Measurements from ENCODE around the gene PRR19. TPM values are rescaled to one million over a fixed set of nuclear protein-coding genes. Genes with fewer than 3 reads are reported as not detected.
A peak's percentile ranks its signal among the peaks of the same experiment; 100 is the strongest.
"Not testable (repeated sequence)": the region's sequence is repeated elsewhere in the genome, so short reads cannot be mapped to it uniquely, and the experiment has no call there.

PRR19 gene
- total RNA-seq, 2 experiments from 2014 or later, result 0.89 to 1.1 TPM

DNA sequence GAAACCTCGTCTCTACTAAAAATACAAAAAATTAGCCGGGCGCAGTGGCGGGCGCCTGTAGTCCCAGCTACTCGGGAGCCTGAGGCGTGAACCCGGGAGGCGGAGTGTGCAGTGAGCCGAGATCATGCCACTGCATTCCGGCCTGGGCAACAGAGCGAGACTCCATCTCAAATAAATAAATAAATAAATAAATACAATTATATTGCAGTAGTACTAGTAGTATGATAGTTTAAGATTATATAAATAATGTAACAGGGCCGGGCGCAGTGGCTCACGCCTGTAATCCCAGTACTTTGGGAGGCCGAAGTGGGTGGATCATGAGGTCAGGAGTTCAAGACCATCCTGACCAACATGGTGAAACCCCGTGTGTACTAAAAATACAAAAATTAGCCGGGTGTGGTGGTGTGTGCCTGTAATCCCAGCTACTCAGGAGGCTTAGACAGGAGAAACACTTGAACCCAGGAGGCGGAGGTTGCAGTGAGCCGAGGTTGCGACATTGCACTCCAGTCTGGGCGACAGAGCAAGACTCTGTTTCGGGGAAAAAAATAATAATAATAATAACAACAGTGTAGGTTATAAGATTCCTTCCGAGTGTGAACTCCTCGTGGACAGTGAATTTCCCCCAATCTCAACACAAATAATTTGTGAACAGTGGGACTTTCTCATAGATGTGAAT lies 34.9 kb upstream of the PRR19 start:
- peaks cover 32% of the 10 kb centered on the region for H3K4me1 Mint-ChIP-seq
- not testable (repeated sequence) for H3K27ac Mint-ChIP-seq; DNase-seq; H3K27me3 Mint-ChIP-seq; H3K4me3 Mint-ChIP-seq; H3K9me3 Mint-ChIP-seq (ENCODE audit: low read depth); H3K36me3 Mint-ChIP-seq; ATAC-seq
- CTCF ChIA-PET, result interaction anchor here (1.2 to 2.2 kb wide), 3 partner anchors 12 to 22 kb away, joined by 3 to 10 read pairs (median 6); no protein-coding TSS in a partner anchor

GRCh38 chr19:42267644-42268141 lies 34.2 kb upstream of the PRR19 start:
- DNase-seq (no peak), ATAC-seq (no peak)
- CTCF ChIA-PET, result interaction anchor here (2.0 to 2.2 kb wide), 2 partner anchors 12 to 23 kb away, joined by 6 to 10 read pairs; no protein-coding TSS in a partner anchor
- Mint-ChIP-seq H3K9me3 (ENCODE audit: low read depth) (no peaks in the 10 kb centered on the region), H3K27ac (no peak overlapping the region), H3K4me3 (no peak overlapping the region), H3K4me1 (peaks cover 27% of the 10 kb centered on the region), H3K36me3 (peaks cover 4% of the 10 kb centered on the region), H3K27me3 (no peaks in the 10 kb centered on the region)

DNA sequence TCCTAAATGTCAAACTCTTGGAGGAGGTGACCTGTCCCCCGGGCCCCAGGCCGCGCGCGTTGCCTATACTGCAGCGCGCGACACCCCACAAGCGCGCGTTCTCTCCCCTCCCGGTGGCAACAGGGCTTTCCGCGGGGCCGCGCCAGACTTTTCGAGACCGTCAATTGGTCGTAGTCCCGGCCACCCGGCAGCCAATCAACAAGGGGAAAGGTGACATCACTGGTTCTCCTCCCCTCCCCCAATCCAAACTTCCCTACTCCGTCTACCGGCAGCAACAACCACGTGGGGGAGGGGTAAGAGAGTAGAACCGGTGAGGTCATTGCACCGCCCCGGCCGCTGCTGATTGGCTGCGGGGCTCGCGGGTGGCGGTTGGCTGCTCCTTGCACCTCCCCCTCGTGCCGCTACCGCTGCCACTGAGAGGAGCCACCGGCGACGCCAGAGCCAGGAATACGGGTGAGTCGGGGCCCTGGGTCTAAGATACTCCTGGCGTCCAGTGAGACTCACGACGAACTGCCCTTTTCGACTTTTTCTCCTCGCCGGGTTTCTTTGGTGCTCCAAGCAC lies 33.7 kb upstream of the PRR19 start:
- CTCF ChIA-PET, result interaction anchor here (2.2 kb wide), 1 partner anchor 11 kb away, joined by 10 read pairs; no protein-coding TSS in a partner anchor
- Mint-ChIP-seq H3K4me3 (no peak overlapping the region), H3K4me1 (peaks cover 27% of the 10 kb centered on the region), H3K27me3 (no peaks in the 10 kb centered on the region), H3K27ac (no peak overlapping the region), H3K36me3 (peaks cover 6% of the 10 kb centered on the region), H3K9me3 (ENCODE audit: low read depth) (no peaks in the 10 kb centered on the region)
- ATAC-seq (peak; percentile 71), DNase-seq (peak; percentile 100)

DNA sequence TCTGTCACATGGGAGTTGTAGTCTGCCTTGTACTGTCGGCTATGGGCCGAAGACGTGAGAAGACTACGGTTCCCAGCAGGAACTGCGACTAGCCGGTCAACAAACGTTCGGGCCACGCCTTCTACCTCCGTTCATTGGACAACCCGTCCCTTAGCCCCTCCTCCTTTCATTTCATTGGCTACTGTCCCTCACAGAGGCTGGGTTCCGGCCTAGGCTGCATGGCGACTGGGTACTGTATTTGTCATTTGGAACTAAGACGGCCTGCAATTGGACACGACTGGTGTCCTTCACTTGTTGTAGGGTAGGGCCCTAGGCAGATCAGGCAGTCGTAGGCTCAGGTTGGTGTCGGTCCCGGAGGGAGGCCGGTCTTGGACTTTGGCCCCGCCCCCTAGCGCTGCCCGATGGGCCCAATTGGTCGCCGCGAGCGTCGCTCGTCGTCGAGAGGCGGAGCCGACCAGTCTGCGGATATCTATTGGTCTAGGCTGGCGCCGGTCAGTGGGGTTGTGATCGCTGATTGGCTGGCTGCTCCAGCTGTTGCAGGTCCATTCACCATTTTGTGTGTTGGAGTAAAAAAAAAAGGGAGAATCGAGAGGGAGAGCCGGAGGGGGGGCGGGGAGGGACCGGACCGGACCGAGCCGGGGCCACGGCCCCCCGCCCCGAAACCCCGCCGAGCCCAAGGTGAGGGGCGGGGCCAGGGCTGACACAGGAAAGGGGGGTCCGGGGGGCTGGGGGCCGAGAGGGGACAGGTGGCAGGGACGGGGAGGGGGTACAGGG lies 33.0 kb upstream of the PRR19 start, which contains the start of gene CIC:
Gene CIC (plus strand): TSS at position 549 of the 774 bp plus-strand sequence. CDS start 2,532 bp downstream, outside the sequence.
- Mint-ChIP-seq H3K4me1 (peaks cover 27% of the 10 kb centered on the region), H3K4me3 (no peak within 1 kb of the TSS), H3K27me3 (no peaks in the 10 kb centered on the region), H3K9me3 (ENCODE audit: low read depth) (no peaks in the 10 kb centered on the region), H3K27ac (peak within 1 kb of the TSS; percentile 99), H3K36me3 (peaks cover 9% of the 10 kb centered on the region)
- CTCF ChIA-PET, result interaction anchor here (1.6 to 3.2 kb wide), 4 partner anchors 11 to 26 kb away, joined by 3 to 44 read pairs (median 14); partner anchors contain the start of gene GSK3A
- ATAC-seq, result peak; percentile 85
- peak; percentile 100 for DNase-seq

DNA sequence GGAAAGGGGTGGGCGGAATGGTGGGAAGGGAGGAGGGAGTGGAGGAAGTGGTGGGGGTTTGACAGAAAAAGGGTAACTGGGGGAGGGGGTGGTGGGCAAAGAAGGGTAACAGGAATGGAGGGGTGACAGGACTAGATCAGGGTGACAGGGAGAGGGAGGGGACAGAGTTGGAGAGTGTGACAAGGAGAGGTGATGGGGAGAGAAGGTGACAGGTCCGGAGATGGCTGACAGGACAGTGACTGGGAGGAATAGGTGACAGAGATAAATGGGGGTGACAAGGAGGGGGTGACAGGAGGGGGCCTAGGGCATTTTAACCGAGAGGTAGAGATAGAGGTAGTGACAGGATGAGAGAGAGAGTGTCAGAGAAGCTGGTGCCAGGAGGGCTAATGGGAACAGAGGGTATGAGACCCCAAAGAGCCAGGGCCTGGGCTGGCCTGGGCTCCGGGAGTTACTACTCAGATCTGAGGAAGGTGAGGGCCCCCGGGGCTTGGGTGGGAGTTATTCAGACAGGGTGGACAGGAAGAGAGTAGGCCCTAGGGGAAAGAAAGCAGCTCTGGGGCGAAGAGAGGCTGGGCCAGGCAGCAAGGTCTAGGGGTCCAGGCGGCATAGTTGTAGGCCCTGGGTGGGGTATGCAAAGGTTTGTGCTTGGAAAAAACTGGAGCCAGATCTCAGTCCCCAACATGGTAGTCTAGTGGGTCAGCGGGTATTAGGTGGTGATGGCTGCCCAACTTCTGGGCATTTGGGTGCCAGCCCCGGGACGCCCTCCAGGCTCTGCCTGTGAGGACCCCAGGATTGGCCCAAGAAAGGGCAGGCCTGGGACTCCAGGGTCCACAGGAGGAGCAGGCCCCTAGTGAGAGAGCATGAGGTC lies 32.2 kb upstream of the PRR19 start:
- Mint-ChIP-seq H3K9me3 (ENCODE audit: low read depth) (no peaks in the 10 kb centered on the region), H3K4me1 (peaks cover 30% of the 10 kb centered on the region), H3K27ac (peak overlapping the region; percentile 99), H3K4me3 (no peak overlapping the region), H3K27me3 (no peaks in the 10 kb centered on the region), H3K36me3 (peaks cover 9% of the 10 kb centered on the region)
- CTCF ChIA-PET, result interaction anchor here (0.9 to 3.2 kb wide), 14 partner anchors 9 to 161 kb away, joined by 3 to 44 read pairs (median 5); partner anchors contain the start of genes DEDD2, GSK3A, PAFAH1B3 and POU2F2
- no peak for ATAC-seq
- no peak for DNase-seq

DNA sequence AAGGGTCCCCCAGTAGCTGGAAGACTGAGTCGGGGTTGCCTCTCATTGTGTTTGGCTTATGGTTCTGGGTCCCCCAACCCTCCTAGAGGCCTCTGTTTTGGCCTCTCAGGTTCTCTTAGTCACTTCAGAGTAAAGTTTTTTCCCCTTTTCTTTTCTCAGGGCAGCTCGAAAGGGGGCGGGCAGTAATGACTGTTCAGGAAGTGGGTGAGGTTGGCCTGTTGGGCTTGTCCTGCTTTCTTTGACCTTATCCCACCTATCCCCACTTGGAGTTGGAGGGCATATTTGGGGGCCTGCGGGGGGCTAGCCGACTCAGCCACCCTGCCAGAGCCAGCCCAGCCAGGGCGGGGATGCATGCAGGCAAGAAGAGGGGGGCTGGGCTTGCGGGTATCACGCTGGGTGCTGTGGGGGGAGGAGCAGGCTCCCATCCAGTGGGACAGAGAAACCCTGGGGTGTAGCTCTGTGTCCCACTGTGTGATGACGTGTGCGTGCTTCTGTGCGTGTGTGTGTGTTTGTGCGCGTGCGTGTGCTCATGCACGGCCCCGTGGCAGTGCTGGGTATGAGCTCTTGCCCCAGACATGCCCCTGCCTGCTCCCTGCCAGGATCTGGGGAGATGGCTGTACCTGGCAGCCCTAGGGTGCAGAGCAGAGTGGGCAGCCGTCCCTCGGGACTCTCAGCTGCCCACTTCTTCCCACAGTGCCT lies 31.4 kb upstream of the PRR19 start:
- H3K9me3 Mint-ChIP-seq (ENCODE audit: low read depth), result no peaks in the 10 kb centered on the region
- H3K27me3 Mint-ChIP-seq, result no peaks in the 10 kb centered on the region
- CTCF ChIA-PET, result interaction anchor here (0.9 to 3.2 kb wide), 14 partner anchors 9 to 162 kb away, joined by 3 to 44 read pairs (median 5); partner anchors contain the start of genes DEDD2, GSK3A, PAFAH1B3 and POU2F2
- ATAC-seq (peak; percentile 3), DNase-seq (peak; percentile 86)
- H3K27ac Mint-ChIP-seq, result peak overlapping the region; percentile 99
- peaks cover 37% of the 10 kb centered on the region for H3K4me1 Mint-ChIP-seq
- no peak overlapping the region for H3K4me3 Mint-ChIP-seq
- peaks cover 9% of the 10 kb centered on the region for H3K36me3 Mint-ChIP-seq

DNA sequence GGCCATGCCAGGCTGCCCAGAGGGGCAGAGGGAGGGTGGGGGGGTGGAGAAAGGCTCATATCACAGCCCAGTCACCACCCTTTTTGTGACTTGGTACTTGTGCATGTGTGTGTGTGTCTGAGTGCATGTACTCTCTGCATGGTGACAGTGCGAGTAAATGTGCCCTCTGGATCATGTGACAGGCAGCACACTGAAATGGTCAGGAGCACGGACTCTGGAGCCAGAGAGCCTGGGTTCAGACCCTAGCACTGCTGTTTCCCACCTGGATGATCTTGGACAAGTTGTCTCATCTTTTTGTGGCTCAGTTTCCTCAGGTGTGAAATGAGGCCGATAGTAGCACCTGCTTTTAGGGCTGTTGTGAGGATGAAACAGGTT lies 30.9 kb upstream of the PRR19 start:
- peaks cover 41% of the 10 kb centered on the region for H3K4me1 Mint-ChIP-seq
- no peaks in the 10 kb centered on the region for H3K27me3 Mint-ChIP-seq
- peaks cover 9% of the 10 kb centered on the region for H3K36me3 Mint-ChIP-seq
- no peak for DNase-seq
- no peak overlapping the region for H3K4me3 Mint-ChIP-seq
- CTCF ChIA-PET, result interaction anchor here (0.9 to 3.2 kb wide), 12 partner anchors 8 to 162 kb away, joined by 3 to 44 read pairs (median 5); partner anchors contain the start of genes GSK3A, PAFAH1B3, POU2F2 and PRR19
- H3K9me3 Mint-ChIP-seq (ENCODE audit: low read depth), result no peaks in the 10 kb centered on the region
- H3K27ac Mint-ChIP-seq, result peak overlapping the region; percentile 99
- no peak for ATAC-seq

- CTCF ChIA-PET, result interaction anchor here (1.1 to 3.2 kb wide), 4 partner anchors 8 to 163 kb away, joined by 6 to 44 read pairs (median 14); partner anchors contain the start of gene GSK3A
- Mint-ChIP-seq H3K4me1 (peaks cover 51% of the 10 kb centered on the region), H3K9me3 (ENCODE audit: low read depth) (no peaks in the 10 kb centered on the region), H3K27me3 (no peaks in the 10 kb centered on the region), H3K36me3 (peaks cover 9% of the 10 kb centered on the region), H3K4me3 (no peak overlapping the region), H3K27ac (peak overlapping the region; percentile 99)
- ATAC-seq, result no peak
- DNase-seq, result no peak
Observed at GRCh38 chr19:42271861-42272534, 29.9 kb upstream of the PRR19 start.

- CTCF ChIA-PET, result interaction anchor here (1.1 kb wide), 1 partner anchor 29 kb away, joined by 6 read pairs; no protein-coding TSS in a partner anchor
- H3K27me3 Mint-ChIP-seq, result no peaks in the 10 kb centered on the region
- no peak overlapping the region for H3K4me3 Mint-ChIP-seq
- H3K9me3 Mint-ChIP-seq (ENCODE audit: low read depth), result no peaks in the 10 kb centered on the region
- peaks cover 9% of the 10 kb centered on the region for H3K36me3 Mint-ChIP-seq
- no peak overlapping the region for H3K27ac Mint-ChIP-seq
- ATAC-seq (no peak), DNase-seq (no peak)
- H3K4me1 Mint-ChIP-seq, result peaks cover 54% of the 10 kb centered on the region
Observed at GRCh38 chr19:42272535-42272897, 29.4 kb upstream of the PRR19 start.

- Mint-ChIP-seq H3K27me3 (no peaks in the 10 kb centered on the region), H3K4me1 (peaks cover 51% of the 10 kb centered on the region), H3K27ac (no peak overlapping the region), H3K36me3 (peaks cover 9% of the 10 kb centered on the region), H3K9me3 (ENCODE audit: low read depth) (no peaks in the 10 kb centered on the region), H3K4me3 (no peak overlapping the region)
- DNase-seq (no peak), ATAC-seq (no peak)
- CTCF ChIA-PET, result interaction anchor here (1.1 kb wide), 1 partner anchor 30 kb away, joined by 6 read pairs; no protein-coding TSS in a partner anchor
Observed at GRCh38 chr19:42272989-42273406, 28.9 kb upstream of the PRR19 start.

GRCh38 chr19:42273407-42274064 lies 28.4 kb upstream of the PRR19 start:
- Mint-ChIP-seq H3K9me3 (ENCODE audit: low read depth) (no peaks in the 10 kb centered on the region), H3K4me1 (peaks cover 55% of the 10 kb centered on the region), H3K36me3 (peaks cover 9% of the 10 kb centered on the region), H3K27me3 (no peaks in the 10 kb centered on the region), H3K4me3 (no peak overlapping the region), H3K27ac (no peak overlapping the region)
- ATAC-seq (no peak), DNase-seq (no peak)
- CTCF ChIA-PET, result no interaction called here

Data from activated CD8-positive, alpha-beta memory T cell treated with anti-CD3 and anti-CD28 coated beads, Interleukin-2, amount 10 ng/mL, durations not matched to agents 7 days and 5 days (primary cell).